Measurements from ENCODE around the gene WAPL. TPM values are rescaled to one million over a fixed set of nuclear protein-coding genes. Genes with fewer than 3 reads are reported as not detected.

The WAPL gene
- total and polyA plus RNA-seq, 2 of the 13 experiments (the other 11 are each of a cell fraction or from before 2014, with no cell fraction given): 13.2 to 43.5 TPM

- TF ChIP-seq PCBP2 (optimal IDR thresholded peaks at IDR 0.05; ENCODE audit: low read depth, low read length, poor library complexity, severe bottlenecking): no peak
- peak; percentile 31; the same call in 1 of the 2 replicates for TF ChIP-seq HNF1A (IDR thresholded peaks at IDR 0.05; ENCODE audit: low read depth)
- no peak for TF ChIP-seq HNF1A (CRISPR knock-in tag; IDR thresholded peaks at IDR 0.05; ENCODE audit: borderline replicate concordance)
- TF ChIP-seq ZBTB4 (CRISPR knock-in tag; IDR thresholded peaks at IDR 0.05; ENCODE audit: borderline replicate concordance): 0 out of 2 replicates have a peak, but pooled peaks have one; percentile 47
- TF ChIP-seq TBX3 (IDR thresholded peaks at IDR 0.05; ENCODE audit: borderline replicate concordance): peak; percentile 64; the same call in 1 of the 2 replicates
- TF ChIP-seq ATF4 (CRISPR knock-in tag; IDR thresholded peaks at IDR 0.05): peak in 1 of 2 experiments; percentile 53; a peak in 1 of 4 replicates
- TF ChIP-seq POLR2G (IDR thresholded peaks at IDR 0.05; ENCODE audit: low read depth, low read length): peak; percentile 42; the same call in 1 of the 2 replicates
- 0 out of 2 replicates have a peak, but pooled peaks have one; percentile 10 for TF ChIP-seq HMG20A (CRISPR knock-in tag; IDR thresholded peaks at IDR 0.05; ENCODE audit: borderline replicate concordance)
- peak; percentile 49 for TF ChIP-seq BCL6 (CRISPR knock-in tag; IDR thresholded peaks at IDR 0.05)
- peak; percentile 48; the same call in 1 of the 2 replicates for TF ChIP-seq BRD4 (CRISPR knock-in tag; IDR thresholded peaks at IDR 0.05)
- peak; percentile 90 for TF ChIP-seq HNF4A (CRISPR knock-in tag; IDR thresholded peaks at IDR 0.05)
- no peak; the same call in 1 of the 2 replicates for TF ChIP-seq SP5 (CRISPR knock-in tag; IDR thresholded peaks at IDR 0.05; ENCODE audit: borderline replicate concordance, low read depth)
- peak; percentile 52; the same call in 1 of the 2 replicates for TF ChIP-seq ZFX (CRISPR knock-in tag; IDR thresholded peaks at IDR 0.05; ENCODE audit: low read depth)
- TF ChIP-seq IRF2 (CRISPR knock-in tag; IDR thresholded peaks at IDR 0.05): peak; percentile 64; the same call in 1 of the 2 replicates
- TF ChIP-seq SOX13 (IDR thresholded peaks at IDR 0.05): no peak
- peak in 1 of 2 experiments; percentile 71; a peak in 1 of 4 replicates for TF ChIP-seq SOX13 (CRISPR knock-in tag; conservative IDR thresholded peaks at IDR 0.05 in 1 of 2, IDR thresholded peaks at IDR 0.05 in 1 of 2)
- peak; percentile 38; the same call in 1 of the 2 replicates for TF ChIP-seq ZBTB7B (CRISPR knock-in tag; IDR thresholded peaks at IDR 0.05)
- 0 out of 2 replicates have a peak, but pooled peaks have one; percentile 23 for TF ChIP-seq RAD21 (CRISPR knock-in tag; IDR thresholded peaks at IDR 0.05)
- peak; percentile 45; the same call in 1 of the 2 replicates for TF ChIP-seq GFI1 (CRISPR knock-in tag; IDR thresholded peaks at IDR 0.05; ENCODE audit: borderline replicate concordance)
- TF ChIP-seq PHF21A (CRISPR knock-in tag; IDR thresholded peaks at IDR 0.05): peak; percentile 80
Observed at GRCh38 chr10:86438091-86438749, 83.4 kb downstream of the WAPL start (continued).
